Fibroblast of villous mesenchyme (primary cell): Measurements from ENCODE around the gene OSMR. TPM values are rescaled to one million over a fixed set of nuclear protein-coding genes. Genes with fewer than 3 reads are reported as not detected.

Experiments
- DNase-seq: peaks from one replicate; pipeline ENCODE4 v3.0.0-alpha.2; 2010; ENCODE audit warnings: low read depth
- H3K4me3 ChIP-seq: 2 replicates; pipeline ENCODE4 v1.5.1; 2011; ENCODE audit warnings: low read depth, mild to moderate bottlenecking, low read length
- CTCF ChIP-seq: IDR thresholded peaks from 2 replicates; pipeline ENCODE4 v1.5.1; 2012; ENCODE audit warnings: low read depth, mild to moderate bottlenecking, low read length; ENCODE audit not compliant: insufficient read depth
- total RNA-seq: library from RNA; depleted of rRNA; stranded (reverse); fragments of >200 nt; gene quantifications from 2 replicates; pipeline ENCODE4 v1.2.3, GENCODE V29; 2012

OSMR gene
- total RNA-seq, 1 donor, result 114 TPM

- no peak for DNase-seq
- no peak overlapping the region for H3K4me3 ChIP-seq
- TF ChIP-seq CTCF, result no peak
These were observed 29.5 kb upstream of the OSMR start for GRCh38 chr5:38816083-38817030.

- DNase-seq, result no peak
- no peak for TF ChIP-seq CTCF
- no peak overlapping the region for H3K4me3 ChIP-seq
These were observed 24.1 kb upstream of the OSMR start for GRCh38 chr5:38821679-38822078.

GRCh38 chr5:38823503-38823902 is 22.3 kb upstream of the OSMR start:
- TF ChIP-seq CTCF, result no peak
- no peak overlapping the region for H3K4me3 ChIP-seq
- no peak for DNase-seq

- no peak for DNase-seq
- H3K4me3 ChIP-seq, result no peak overlapping the region
- no peak for TF ChIP-seq CTCF
These were observed 21.0 kb upstream of the OSMR start for GRCh38 chr5:38824821-38825220.

- DNase-seq, result peak; percentile 64
These were observed 20.3 kb upstream of the OSMR start for GRCh38 chr5:38825494-38825893.

GRCh38 chr5:38827525-38827924 is 18.3 kb upstream of the OSMR start:
- no peak overlapping the region for H3K4me3 ChIP-seq
- TF ChIP-seq CTCF, result no peak
- peak; percentile 82 for DNase-seq

More at GRCh38 chr5:38825494-38825893, 20.3 kb upstream of the OSMR start:
- H3K4me3 ChIP-seq, result no peak overlapping the region
- no peak for TF ChIP-seq CTCF

- no peak for DNase-seq
- no peak for TF ChIP-seq CTCF
- H3K4me3 ChIP-seq, result no peak overlapping the region
These were observed 15.2 kb upstream of the OSMR start for GRCh38 chr5:38830521-38831051.
